IMR-90 (cell line): ENCODE results near the gene OAS3. TPM values are rescaled to one million over a fixed set of nuclear protein-coding genes. Genes with fewer than 3 reads are reported as not detected.

ENCODE experiments used
- ATAC-seq: fragments of 200-7000 bp; cut with Tn5 transposase; 2 replicates; pipeline ENCODE4 v1.9.1; 2020; ENCODE audit warnings: low read depth, mild to moderate bottlenecking, moderate library complexity
- BruUV-seq: library from RNA; stranded (reverse); fragments of 400-500 nt; replicated peaks from 2 replicates; lab custom pipeline; 2021; lab: Mats Ljungman, UMichigan
- CTCF ChIA-PET: fragments of 300-600 bp; formaldehyde crosslinking; extraction: SDS; loops from one replicate; lab custom pipeline; 2021; ENCODE audit warnings: antibody characterized with exemption; lab: Yijun Ruan, JAX
- POLR2A ChIA-PET: fragments of 300-600 bp; sonication (Branson Sonifier 250); formaldehyde crosslinking; loops from one replicate; lab custom pipeline; 2022; ENCODE audit warnings: antibody characterized with exemption; ENCODE audit not compliant: unreplicated experiment; lab: Charles Lee
- DNase-seq: peaks from one replicate; pipeline ENCODE4 v3.0.0; 2013
- H2AFZ ChIP-seq: replicated peaks from 2 replicates; pipeline ENCODE3; 2013; ENCODE audit warnings: low read length, mild to moderate bottlenecking; ENCODE audit not compliant: poor library complexity
- H2AK5ac ChIP-seq: 2 replicates; pipeline ENCODE4 v1.6.1; 2013; ENCODE audit warnings: low read depth, low read length, inconsistent platforms
- H2AK9ac ChIP-seq: replicated peaks from 2 replicates; pipeline ENCODE3; 2013; ENCODE audit warnings: mild to moderate bottlenecking, low read depth, low read length, moderate library complexity; ENCODE audit not compliant: poor library complexity
- H2BK120ac ChIP-seq: 2 replicates; pipeline ENCODE4 v1.6.1; 2013; ENCODE audit warnings: low read depth, low read length, inconsistent platforms
- H2BK15ac ChIP-seq: 3 replicates; pipeline ENCODE4 v1.6.1; 2013; ENCODE audit warnings: low read depth, low read length, inconsistent platforms
- H2BK20ac ChIP-seq: 2 replicates; pipeline ENCODE4 v1.6.1; 2013; ENCODE audit warnings: low read depth, mild to moderate bottlenecking, inconsistent platforms, low read length, moderate library complexity
- H2BK5ac ChIP-seq: 2 replicates; pipeline ENCODE4 v1.6.1; 2013; ENCODE audit warnings: mild to moderate bottlenecking, low read depth, low read length, inconsistent platforms; ENCODE audit not compliant: poor library complexity, severe bottlenecking
- H3K14ac ChIP-seq: replicated peaks from 2 replicates; pipeline ENCODE4 v1.6.1; 2013; ENCODE audit warnings: low read depth, low read length, inconsistent platforms
- H3K18ac ChIP-seq: 2 replicates; pipeline ENCODE4 v1.6.1; 2013; ENCODE audit warnings: low read depth, low read length, control low read depth
- H3K23ac ChIP-seq: 2 replicates; pipeline ENCODE4 v1.6.1; 2013; ENCODE audit warnings: low read depth, low read length, inconsistent platforms
- H3K27ac ChIP-seq: 2 replicates; pipeline ENCODE4 v1.5.1; 2013; ENCODE audit warnings: mild to moderate bottlenecking, control low read depth, low read length; ENCODE audit not compliant: insufficient read depth
- H3K27me3 ChIP-seq: 2 replicates; pipeline ENCODE4 v1.6.1; 2013; ENCODE audit warnings: low read length; ENCODE audit not compliant: control insufficient read depth, insufficient read depth
- H3K36me3 ChIP-seq: 2 replicates; pipeline ENCODE4 v1.6.1; 2013; ENCODE audit warnings: low read length, mixed read lengths; ENCODE audit not compliant: control insufficient read depth, insufficient read depth
- H3K4ac ChIP-seq: 2 replicates; pipeline ENCODE4 v1.6.1; 2013; ENCODE audit warnings: low read depth, low read length, inconsistent platforms
- H3K4me1 ChIP-seq: 2 replicates; pipeline ENCODE4 v1.6.1; 2013; ENCODE audit warnings: low read length, mixed read lengths; ENCODE audit not compliant: control insufficient read depth, insufficient read depth
- H3K4me2 ChIP-seq: 2 replicates; pipeline ENCODE4 v1.6.1; 2013; ENCODE audit warnings: low read depth, mild to moderate bottlenecking, control low read depth, low read length, moderate library complexity
- H3K4me3 ChIP-seq: 2 replicates; pipeline ENCODE4 v1.5.1; 2013; ENCODE audit warnings: low read depth, mild to moderate bottlenecking, control low read depth, low read length, moderate library complexity; ENCODE audit not compliant: insufficient read depth
- H3K56ac ChIP-seq: 2 replicates; pipeline ENCODE4 v1.6.1; 2013; ENCODE audit warnings: low read length, inconsistent platforms; ENCODE audit not compliant: insufficient read depth; ENCODE audit errors: extremely low read depth
- H3K79me1 ChIP-seq, 2 experiments: 2 replicates each; pipeline ENCODE4 v1.6.1; 2013; ENCODE audit warnings: low read length in 2 of 2, inconsistent platforms in 1 of 2, low read depth in 1 of 2
- H3K9ac ChIP-seq: 2 replicates; pipeline ENCODE4 v1.6.1; 2013; ENCODE audit warnings: low read depth, low read length, control low read depth
- H3K9me1 ChIP-seq: 2 replicates; pipeline ENCODE4 v1.6.1; 2013; ENCODE audit warnings: low read length, inconsistent platforms; ENCODE audit not compliant: insufficient read depth
- H3K9me3 ChIP-seq: 2 replicates; pipeline ENCODE4 v1.6.1; 2013; ENCODE audit warnings: low read length; ENCODE audit not compliant: control insufficient read depth, insufficient read depth
- H4K20me1 ChIP-seq: 2 replicates; pipeline ENCODE4 v1.6.1; 2013; ENCODE audit warnings: low read length, inconsistent platforms; ENCODE audit not compliant: insufficient read depth
- H4K5ac ChIP-seq: 2 replicates; pipeline ENCODE4 v1.6.1; 2013; ENCODE audit warnings: mild to moderate bottlenecking, low read depth, low read length, control low read depth
- H4K8ac ChIP-seq, 2 experiments: 2 replicates each; pipeline ENCODE4 v1.6.1; 2013; ENCODE audit warnings: low read depth in 2 of 2, low read length in 2 of 2, control low read depth in 1 of 2, inconsistent platforms in 1 of 2
- H4K91ac ChIP-seq: 2 replicates; pipeline ENCODE4 v1.6.1; 2013; ENCODE audit warnings: low read depth, low read length, inconsistent platforms; ENCODE audit not compliant: insufficient read depth
- BHLHE40 ChIP-seq: fragments of 150-350 bp; IDR thresholded peaks from 2 replicates; pipeline ENCODE4 v1.6.1; 2016; ENCODE audit warnings: mild to moderate bottlenecking, low read depth, low read length
- CEBPB ChIP-seq: IDR thresholded peaks from 2 replicates; pipeline ENCODE4 v1.6.1; 2012; ENCODE audit warnings: low read depth, low read length, improper control_type of control experiment
- CHD1 ChIP-seq: IDR thresholded peaks from 2 replicates; pipeline ENCODE4 v1.6.1; 2012; ENCODE audit warnings: low read depth, low read length, improper control_type of control experiment
- FOS ChIP-seq: fragments of 150-350 bp; IDR thresholded peaks from 2 replicates; pipeline ENCODE4 v1.6.1; 2016; ENCODE audit warnings: low read depth, low read length
- MAFK ChIP-seq: IDR thresholded peaks from 2 replicates; pipeline ENCODE4 v1.6.1; 2012; ENCODE audit warnings: low read depth, low read length, improper control_type of control experiment
- MAZ ChIP-seq: IDR thresholded peaks from 2 replicates; pipeline ENCODE4 v1.6.1; 2012; ENCODE audit warnings: low read depth, mild to moderate bottlenecking, low read length, improper control_type of control experiment, moderate library complexity, borderline replicate concordance
- MXI1 ChIP-seq: IDR thresholded peaks from 2 replicates; pipeline ENCODE4 v1.6.1; 2012; ENCODE audit warnings: low read depth, mild to moderate bottlenecking, low read length, moderate library complexity, borderline replicate concordance
- NFE2L2 ChIP-seq: fragments of 150-350 bp; IDR thresholded peaks from 2 replicates; pipeline ENCODE4 v1.6.1; 2016; ENCODE audit warnings: low read depth, mild to moderate bottlenecking, low read length
- POLR2A ChIP-seq: IDR thresholded peaks from 2 replicates; pipeline ENCODE4 v1.6.1; 2012; ENCODE audit warnings: mild to moderate bottlenecking, low read depth, low read length
- RAD21 ChIP-seq: IDR thresholded peaks from 2 replicates; pipeline ENCODE4 v1.6.1; 2012; ENCODE audit warnings: low read length, improper control_type of control experiment
- RCOR1 ChIP-seq: IDR thresholded peaks from 2 replicates; pipeline ENCODE4 v1.6.1; 2012; ENCODE audit warnings: mild to moderate bottlenecking, low read length, improper control_type of control experiment; ENCODE audit not compliant: insufficient replicate concordance
- RFX5 ChIP-seq: IDR thresholded peaks from 2 replicates; pipeline ENCODE4 v1.8.0; 2012; ENCODE audit warnings: low read depth, mild to moderate bottlenecking, low read length, moderate library complexity
- SMC3 ChIP-seq: fragments of 150-350 bp; IDR thresholded peaks from 2 replicates; pipeline ENCODE4 v1.6.1; 2016; ENCODE audit warnings: low read depth, mild to moderate bottlenecking, antibody characterized with exemption, low read length, moderate library complexity
- WGBS, 2 experiments: methylation state at CpG; one replicate each; pipeline versions ENCODE4 v1.1.5 to v1.1.7; 2013; ENCODE audit warnings: missing lambda C conversion rate in 2 of 2; ENCODE audit not compliant: insufficient read length in 1 of 2; ENCODE audit errors: extremely low coverage in 2 of 2; 5-methylcytosine and 5-hydroxymethylcytosine counted together
- dilution Hi-C: fragments of 300-500 bp; cut with HindIII; formaldehyde crosslinking; loops from one replicate; pipeline ENCODE4 v1.14.3; 2018; ENCODE audit warnings: low sequenced_read_pairs; ENCODE audit not compliant: unreplicated experiment
- in situ Hi-C: fragments of 300-500 bp; cut with MboI; formaldehyde crosslinking; loops from 3 replicates; pipeline ENCODE4 v1.14.3; 2019; ENCODE audit warnings: low sequenced_read_pairs, inconsistent platforms, mixed read lengths
- intact Hi-C: fragments of 100-400 bp; cut with micrococcal nuclease; formaldehyde crosslinking; loops from 2 replicates; pipeline ENCODE4 v1.10.0; 2022
- polyA plus RNA-seq, 3 experiments: library from polyadenylated mRNA; depleted of rRNA; stranded (reverse); fragments of >200 nt; gene quantifications; 2 replicates each; pipeline ENCODE4 v1.2.3, GENCODE V29; 2012; ENCODE audit warnings: low replicate concordance in 1 of 3
- total RNA-seq: library from RNA; depleted of rRNA; stranded (reverse); fragments of >200 nt; gene quantifications from 2 replicates; pipeline ENCODE4 v1.2.3, GENCODE V29; 2012
- TF ChIP-seq, protein P1 (sequence below): fragments of 150-350 bp; IDR thresholded peaks from 2 replicates; pipeline ENCODE4 v1.6.1; 2016; ENCODE audit warnings: low read depth, mild to moderate bottlenecking, low read length, moderate library complexity, borderline replicate concordance
- TF ChIP-seq, protein P2 (sequence below): fragments of 150-350 bp; IDR thresholded peaks from 2 replicates; pipeline ENCODE4 v1.6.1; 2017; ENCODE audit warnings: mild to moderate bottlenecking, antibody characterized with exemption, low read length, low read depth
- TF ChIP-seq, protein P3 (sequence below): conservative IDR thresholded peaks from 2 replicates; pipeline ENCODE4 v1.5.1; 2012; ENCODE audit warnings: mild to moderate bottlenecking, low read depth, low read length, improper control_type of control experiment

Gene OAS3
- total and polyA plus RNA-seq, 2 of the 4 experiments (the other 2 are of a cell fraction) = 4.1 to 7.8 TPM

- H3K9me1 ChIP-seq = no peaks in the 10 kb centered on the region
- TF ChIP-seq RCOR1 (no peak), CEBPB (no peak), RAD21 (no peak), CHD1 (no peak), MXI1 (no peak), FOS (no peak), RFX5 (no peak), POLR2A (no peak), NFE2L2 (no peak), SMC3 (no peak), BHLHE40 (no peak), MAFK (no peak), MAZ (no peak)
- TF ChIP-seq, protein P1, sequence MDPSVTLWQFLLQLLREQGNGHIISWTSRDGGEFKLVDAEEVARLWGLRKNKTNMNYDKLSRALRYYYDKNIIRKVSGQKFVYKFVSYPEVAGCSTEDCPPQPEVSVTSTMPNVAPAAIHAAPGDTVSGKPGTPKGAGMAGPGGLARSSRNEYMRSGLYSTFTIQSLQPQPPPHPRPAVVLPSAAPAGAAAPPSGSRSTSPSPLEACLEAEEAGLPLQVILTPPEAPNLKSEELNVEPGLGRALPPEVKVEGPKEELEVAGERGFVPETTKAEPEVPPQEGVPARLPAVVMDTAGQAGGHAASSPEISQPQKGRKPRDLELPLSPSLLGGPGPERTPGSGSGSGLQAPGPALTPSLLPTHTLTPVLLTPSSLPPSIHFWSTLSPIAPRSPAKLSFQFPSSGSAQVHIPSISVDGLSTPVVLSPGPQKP = no peak
- TF ChIP-seq, protein P2, sequence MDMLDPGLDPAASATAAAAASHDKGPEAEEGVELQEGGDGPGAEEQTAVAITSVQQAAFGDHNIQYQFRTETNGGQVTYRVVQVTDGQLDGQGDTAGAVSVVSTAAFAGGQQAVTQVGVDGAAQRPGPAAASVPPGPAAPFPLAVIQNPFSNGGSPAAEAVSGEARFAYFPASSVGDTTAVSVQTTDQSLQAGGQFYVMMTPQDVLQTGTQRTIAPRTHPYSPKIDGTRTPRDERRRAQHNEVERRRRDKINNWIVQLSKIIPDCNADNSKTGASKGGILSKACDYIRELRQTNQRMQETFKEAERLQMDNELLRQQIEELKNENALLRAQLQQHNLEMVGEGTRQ = no peak
- TF ChIP-seq, protein P3, sequence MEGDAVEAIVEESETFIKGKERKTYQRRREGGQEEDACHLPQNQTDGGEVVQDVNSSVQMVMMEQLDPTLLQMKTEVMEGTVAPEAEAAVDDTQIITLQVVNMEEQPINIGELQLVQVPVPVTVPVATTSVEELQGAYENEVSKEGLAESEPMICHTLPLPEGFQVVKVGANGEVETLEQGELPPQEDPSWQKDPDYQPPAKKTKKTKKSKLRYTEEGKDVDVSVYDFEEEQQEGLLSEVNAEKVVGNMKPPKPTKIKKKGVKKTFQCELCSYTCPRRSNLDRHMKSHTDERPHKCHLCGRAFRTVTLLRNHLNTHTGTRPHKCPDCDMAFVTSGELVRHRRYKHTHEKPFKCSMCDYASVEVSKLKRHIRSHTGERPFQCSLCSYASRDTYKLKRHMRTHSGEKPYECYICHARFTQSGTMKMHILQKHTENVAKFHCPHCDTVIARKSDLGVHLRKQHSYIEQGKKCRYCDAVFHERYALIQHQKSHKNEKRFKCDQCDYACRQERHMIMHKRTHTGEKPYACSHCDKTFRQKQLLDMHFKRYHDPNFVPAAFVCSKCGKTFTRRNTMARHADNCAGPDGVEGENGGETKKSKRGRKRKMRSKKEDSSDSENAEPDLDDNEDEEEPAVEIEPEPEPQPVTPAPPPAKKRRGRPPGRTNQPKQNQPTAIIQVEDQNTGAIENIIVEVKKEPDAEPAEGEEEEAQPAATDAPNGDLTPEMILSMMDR = no peak
- in situ Hi-C loops = no loop called here
- no peak overlapping the region for H4K91ac ChIP-seq
- POLR2A ChIA-PET = no interaction called here
- H3K9me3 ChIP-seq = no peaks in the 10 kb centered on the region
- no peak overlapping the region for H2BK120ac ChIP-seq
- no peak overlapping the region for H2BK20ac ChIP-seq
- no peak overlapping the region for H2AK5ac ChIP-seq
- no peak overlapping the region for H2BK5ac ChIP-seq
- H4K5ac ChIP-seq = no peak overlapping the region
- no peak overlapping the region for H3K4ac ChIP-seq
- H3K27ac ChIP-seq = no peak overlapping the region
- no peaks in the 10 kb centered on the region for H3K79me1 ChIP-seq
- CTCF ChIA-PET = interaction anchor here (0.6 kb wide), 1 partner anchor 89 kb away, joined by 3 read pairs; no protein-coding TSS in a partner anchor
- H2AFZ ChIP-seq = no peak overlapping the region
- intact Hi-C loops = no loop called here
- no peak overlapping the region for H3K4me3 ChIP-seq
- H2BK15ac ChIP-seq = no peak overlapping the region
- no peaks in the 10 kb centered on the region for H4K20me1 ChIP-seq
- dilution Hi-C loops = no loop called here
- DNase-seq (no peak), ATAC-seq (no peak)
- H3K9ac ChIP-seq = no peak overlapping the region
- no peak overlapping the region for H3K56ac ChIP-seq
- WGBS, 2 experiments = no CpG with 5 or more reads among the region's 12 CpGs
- H3K23ac ChIP-seq = no peak overlapping the region
- no peak overlapping the region for H3K18ac ChIP-seq
- H3K4me2 ChIP-seq = no peak overlapping the region
- peaks cover 1% of the 10 kb centered on the region; the same call in 1 of the 2 replicates for H3K4me1 ChIP-seq
- no peaks in the 10 kb centered on the region for H3K27me3 ChIP-seq
- H2AK9ac ChIP-seq = no peak overlapping the region
- H3K36me3 ChIP-seq = no peaks in the 10 kb centered on the region
- BruUV-seq = no TSS peak
- no peak overlapping the region for H4K8ac ChIP-seq
- no peak overlapping the region for H3K14ac ChIP-seq
Observed at GRCh38 chr12:112908548-112908947, 29.7 kb upstream of the OAS3 start.
